ENCODE results near the gene C19orf73. TPM values are rescaled to one million over a fixed set of nuclear protein-coding genes. Genes with fewer than 3 reads are reported as not detected.
A peak's percentile ranks its signal among the peaks of the same experiment; 100 is the strongest.

The C19orf73 gene
- total RNA-seq, 1 donor from 2014 or later: 2.3 TPM

DNA sequence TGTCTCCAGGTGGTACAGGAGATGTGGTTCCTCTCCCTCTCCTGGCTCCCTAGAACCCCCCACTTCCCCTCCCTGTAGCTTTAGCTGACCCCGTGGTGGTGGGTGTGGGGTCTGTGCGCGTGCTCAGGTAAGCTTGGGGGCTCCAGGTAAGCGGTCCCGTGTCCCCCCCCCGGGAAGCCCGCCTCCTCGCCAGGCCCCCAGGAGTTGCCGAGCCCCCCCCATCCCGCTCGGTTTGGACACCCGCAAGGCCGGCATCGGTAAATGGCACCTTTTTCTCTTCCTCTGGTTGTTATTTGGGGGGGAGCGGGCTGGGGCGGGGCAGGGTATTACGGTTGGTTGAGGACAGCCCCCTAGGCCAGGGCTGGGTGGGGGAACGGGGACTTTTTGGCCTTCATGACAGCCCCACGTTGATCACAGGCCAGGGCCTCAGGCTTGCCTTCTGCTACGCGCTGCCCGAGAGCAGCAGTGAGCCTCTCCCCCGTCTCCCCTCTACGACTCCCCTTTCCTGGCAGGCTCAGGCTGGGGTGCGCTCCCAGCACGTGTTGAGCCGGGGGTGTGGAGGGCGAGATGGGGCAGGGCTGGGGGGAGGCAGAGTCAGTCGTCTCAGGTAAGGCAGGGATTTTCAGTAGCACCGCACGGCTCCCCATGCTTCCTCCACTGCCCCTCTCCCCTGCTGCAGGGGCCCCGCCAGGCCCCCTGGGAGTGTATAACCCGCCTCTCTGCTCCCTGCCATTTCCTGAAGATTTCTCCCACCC, 15.4 kb downstream of the C19orf73 start:
- H3K36me3 Mint-ChIP-seq: peaks cover 33% of the 10 kb centered on the region
- peaks cover 19% of the 10 kb centered on the region for H3K4me1 Mint-ChIP-seq (ENCODE audit: unreplicated experiment)
- no peak for DNase-seq (ENCODE audit: extremely low spot score, unreplicated experiment)
- TF ChIP-seq, protein P1, sequence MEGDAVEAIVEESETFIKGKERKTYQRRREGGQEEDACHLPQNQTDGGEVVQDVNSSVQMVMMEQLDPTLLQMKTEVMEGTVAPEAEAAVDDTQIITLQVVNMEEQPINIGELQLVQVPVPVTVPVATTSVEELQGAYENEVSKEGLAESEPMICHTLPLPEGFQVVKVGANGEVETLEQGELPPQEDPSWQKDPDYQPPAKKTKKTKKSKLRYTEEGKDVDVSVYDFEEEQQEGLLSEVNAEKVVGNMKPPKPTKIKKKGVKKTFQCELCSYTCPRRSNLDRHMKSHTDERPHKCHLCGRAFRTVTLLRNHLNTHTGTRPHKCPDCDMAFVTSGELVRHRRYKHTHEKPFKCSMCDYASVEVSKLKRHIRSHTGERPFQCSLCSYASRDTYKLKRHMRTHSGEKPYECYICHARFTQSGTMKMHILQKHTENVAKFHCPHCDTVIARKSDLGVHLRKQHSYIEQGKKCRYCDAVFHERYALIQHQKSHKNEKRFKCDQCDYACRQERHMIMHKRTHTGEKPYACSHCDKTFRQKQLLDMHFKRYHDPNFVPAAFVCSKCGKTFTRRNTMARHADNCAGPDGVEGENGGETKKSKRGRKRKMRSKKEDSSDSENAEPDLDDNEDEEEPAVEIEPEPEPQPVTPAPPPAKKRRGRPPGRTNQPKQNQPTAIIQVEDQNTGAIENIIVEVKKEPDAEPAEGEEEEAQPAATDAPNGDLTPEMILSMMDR (conservative IDR thresholded peaks at IDR 0.05): no peak
- no peak overlapping the region for H3K27ac Mint-ChIP-seq
- H3K4me3 Mint-ChIP-seq: no peak overlapping the region
- H3K27me3 Mint-ChIP-seq: no peaks in the 10 kb centered on the region
- H3K9me3 Mint-ChIP-seq: no peaks in the 10 kb centered on the region

DNA sequence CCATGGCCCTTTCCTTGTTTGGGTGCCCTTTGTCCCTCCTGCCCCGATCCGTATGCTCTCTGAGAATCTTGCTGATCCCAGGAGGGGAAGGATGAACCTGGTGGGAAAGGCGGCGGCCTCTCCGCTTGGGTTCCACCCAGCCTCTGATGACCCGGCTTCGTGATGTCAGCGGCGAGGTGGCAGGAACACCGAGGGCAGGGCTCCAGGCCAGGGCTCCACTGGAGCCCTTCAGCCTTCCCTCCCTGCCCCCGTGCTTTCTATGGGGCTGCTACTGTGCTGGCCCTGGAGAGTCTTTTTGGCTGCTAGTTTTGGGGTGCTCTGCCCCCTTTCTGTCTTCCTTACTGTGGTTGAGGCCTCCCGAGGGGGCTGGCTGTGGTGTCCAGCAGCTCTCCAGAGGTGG, 16.6 kb downstream of the C19orf73 start:
- Mint-ChIP-seq H3K9me3 (no peaks in the 10 kb centered on the region), H3K4me3 (no peak overlapping the region), H3K27me3 (no peaks in the 10 kb centered on the region), H3K27ac (no peak overlapping the region), H3K4me1 (ENCODE audit: unreplicated experiment) (peaks cover 24% of the 10 kb centered on the region), H3K36me3 (peaks cover 34% of the 10 kb centered on the region)
- DNase-seq (ENCODE audit: extremely low spot score, unreplicated experiment): no peak
- TF ChIP-seq, protein P1 (conservative IDR thresholded peaks at IDR 0.05): no peak

DNA sequence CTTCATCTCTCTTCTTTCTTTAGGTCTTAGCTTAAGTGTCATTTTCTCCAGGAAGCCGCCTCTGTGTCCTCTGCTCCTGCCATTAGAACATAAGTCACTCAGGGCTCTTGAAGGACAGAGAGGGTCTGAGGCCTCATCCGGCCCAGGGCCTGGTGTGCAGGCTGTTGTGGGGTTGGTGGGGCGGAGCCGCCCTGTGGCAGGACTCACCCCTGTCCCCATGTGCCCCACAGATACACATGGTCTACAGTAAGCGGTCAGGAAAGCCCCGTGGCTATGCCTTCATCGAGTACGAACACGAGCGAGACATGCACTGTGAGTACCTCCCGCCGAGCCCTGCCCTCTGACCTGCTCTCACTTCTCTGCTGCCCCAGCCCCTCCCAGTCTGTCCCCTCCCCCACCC, 17.8 kb downstream of the C19orf73 start:
- Mint-ChIP-seq H3K36me3 (peaks cover 24% of the 10 kb centered on the region), H3K4me3 (no peak overlapping the region), H3K27me3 (no peaks in the 10 kb centered on the region), H3K27ac (no peak overlapping the region), H3K9me3 (no peaks in the 10 kb centered on the region), H3K4me1 (ENCODE audit: unreplicated experiment) (peaks cover 19% of the 10 kb centered on the region)
- TF ChIP-seq, protein P1 (conservative IDR thresholded peaks at IDR 0.05): no peak
- DNase-seq (ENCODE audit: extremely low spot score, unreplicated experiment): no peak

DNA sequence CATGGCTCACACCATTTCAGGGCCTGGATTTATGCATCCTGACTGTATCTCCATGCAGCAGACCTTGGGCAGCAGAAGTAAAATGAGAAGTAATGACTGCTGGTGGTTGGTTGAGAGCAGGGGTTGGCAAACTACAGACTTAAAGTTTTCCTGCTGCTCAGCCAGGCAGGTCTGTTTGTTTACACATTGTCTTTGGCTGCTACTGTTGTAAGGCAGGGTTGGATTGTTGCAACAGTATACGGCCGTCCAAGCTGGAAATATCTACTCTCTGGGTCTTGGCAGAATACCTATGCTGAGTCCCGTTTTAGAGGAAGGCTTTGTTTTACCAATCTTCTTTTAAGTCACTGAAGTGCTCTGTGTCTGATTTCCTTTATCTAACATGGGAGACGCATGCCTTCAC, 20.1 kb downstream of the C19orf73 start:
- Mint-ChIP-seq H3K27ac (no peak overlapping the region), H3K27me3 (no peaks in the 10 kb centered on the region), H3K9me3 (no peaks in the 10 kb centered on the region), H3K36me3 (peaks cover 18% of the 10 kb centered on the region), H3K4me3 (no peak overlapping the region), H3K4me1 (ENCODE audit: unreplicated experiment) (peaks cover 8% of the 10 kb centered on the region)
- DNase-seq (ENCODE audit: extremely low spot score, unreplicated experiment): no peak
- TF ChIP-seq, protein P1 (conservative IDR thresholded peaks at IDR 0.05): no peak

DNA sequence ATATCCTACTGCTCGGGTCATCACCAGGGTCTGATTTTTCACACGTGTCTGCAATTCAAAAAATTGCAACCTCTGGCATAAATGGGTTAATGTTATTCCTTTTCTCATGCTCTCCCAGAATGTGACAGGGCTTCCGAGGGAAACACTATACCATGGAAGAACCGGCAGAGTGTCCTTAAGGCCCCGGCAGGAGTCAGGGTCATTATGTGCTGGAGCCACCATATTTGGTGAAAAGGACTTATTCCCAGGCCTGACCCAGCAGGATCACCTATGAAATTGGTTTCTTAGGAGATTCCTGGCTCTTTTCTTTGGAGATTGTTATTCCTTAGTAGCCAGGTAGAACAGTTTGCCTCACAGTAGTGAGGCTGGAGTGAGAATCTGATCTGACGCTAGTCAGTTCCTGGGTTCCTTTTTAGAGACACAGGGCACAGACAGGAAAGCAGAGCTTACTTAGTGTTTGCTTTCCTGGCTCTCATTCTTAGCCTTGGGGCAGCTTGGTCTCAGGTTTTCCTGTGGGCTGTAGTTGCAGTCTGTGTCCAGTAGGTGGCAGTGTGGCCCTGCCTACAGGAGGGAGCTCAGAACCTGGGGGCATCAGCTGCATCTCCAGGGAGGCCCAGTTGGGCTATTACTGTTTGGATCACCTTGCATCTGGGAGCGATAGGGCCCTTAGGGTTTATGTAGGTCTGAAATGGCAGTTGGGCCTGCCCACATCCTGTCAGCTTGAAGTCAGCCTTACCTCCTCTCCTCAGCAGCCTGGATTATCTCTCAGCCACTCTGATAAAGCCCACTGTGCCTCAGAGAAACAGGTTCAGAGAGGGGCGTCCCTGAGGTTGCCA, 21.3 kb downstream of the C19orf73 start:
- no peaks in the 10 kb centered on the region for H3K27me3 Mint-ChIP-seq
- no peak for DNase-seq (ENCODE audit: extremely low spot score, unreplicated experiment)
- H3K4me3 Mint-ChIP-seq: no peak overlapping the region
- TF ChIP-seq, protein P1 (conservative IDR thresholded peaks at IDR 0.05): peak; percentile 99
- H3K36me3 Mint-ChIP-seq: peaks cover 18% of the 10 kb centered on the region
- peaks cover 8% of the 10 kb centered on the region for H3K4me1 Mint-ChIP-seq (ENCODE audit: unreplicated experiment)
- H3K27ac Mint-ChIP-seq: peak overlapping the region; percentile 6
- no peaks in the 10 kb centered on the region for H3K9me3 Mint-ChIP-seq

Data from type B pancreatic cell (in vitro differentiated cells).